Measurements from ENCODE around the gene USP10. TPM values are rescaled to one million over a fixed set of nuclear protein-coding genes. Genes with fewer than 3 reads are reported as not detected.

The USP10 gene
- total RNA-seq, 2 experiments from 2014 or later: 65.9 to 134 TPM

GRCh38 chr16:84765616-84766580 lies 66.1 kb downstream of the USP10 start:
- TF ChIP-seq EZH2phosphoT487 (IDR thresholded peaks at IDR 0.05; ENCODE audit: borderline replicate concordance, low read depth, low read length): no peak
- TF ChIP-seq, protein P1, sequence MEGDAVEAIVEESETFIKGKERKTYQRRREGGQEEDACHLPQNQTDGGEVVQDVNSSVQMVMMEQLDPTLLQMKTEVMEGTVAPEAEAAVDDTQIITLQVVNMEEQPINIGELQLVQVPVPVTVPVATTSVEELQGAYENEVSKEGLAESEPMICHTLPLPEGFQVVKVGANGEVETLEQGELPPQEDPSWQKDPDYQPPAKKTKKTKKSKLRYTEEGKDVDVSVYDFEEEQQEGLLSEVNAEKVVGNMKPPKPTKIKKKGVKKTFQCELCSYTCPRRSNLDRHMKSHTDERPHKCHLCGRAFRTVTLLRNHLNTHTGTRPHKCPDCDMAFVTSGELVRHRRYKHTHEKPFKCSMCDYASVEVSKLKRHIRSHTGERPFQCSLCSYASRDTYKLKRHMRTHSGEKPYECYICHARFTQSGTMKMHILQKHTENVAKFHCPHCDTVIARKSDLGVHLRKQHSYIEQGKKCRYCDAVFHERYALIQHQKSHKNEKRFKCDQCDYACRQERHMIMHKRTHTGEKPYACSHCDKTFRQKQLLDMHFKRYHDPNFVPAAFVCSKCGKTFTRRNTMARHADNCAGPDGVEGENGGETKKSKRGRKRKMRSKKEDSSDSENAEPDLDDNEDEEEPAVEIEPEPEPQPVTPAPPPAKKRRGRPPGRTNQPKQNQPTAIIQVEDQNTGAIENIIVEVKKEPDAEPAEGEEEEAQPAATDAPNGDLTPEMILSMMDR (conservative IDR thresholded peaks at IDR 0.05; ENCODE audit: low read length): no peak
- POLR2A ChIA-PET: no interaction called here
- Histone ChIP-seq H3K36me3 (ENCODE audit: insufficient read depth, low read length) (peaks cover 91% of the 10 kb centered on the region), H2AFZ (ENCODE audit: low read length) (no peak overlapping the region), H3K9me3 (ENCODE audit: low read length) (no peaks in the 10 kb centered on the region), H3K4me3 (ENCODE audit: low read depth, low read length, poor library complexity, severe bottlenecking) (no peak overlapping the region), H3K9me2 (ENCODE audit: insufficient read depth, low read length) (no peaks in the 10 kb centered on the region), H3K27ac (ENCODE audit: low read depth, low read length, poor library complexity, severe bottlenecking) (no peak overlapping the region), H3K4me2 (ENCODE audit: low read length) (no peak overlapping the region), H3K79me2 (ENCODE audit: insufficient read depth, low read depth, low read length) (no peaks in the 10 kb centered on the region), H3K4me1 (ENCODE audit: insufficient read depth, low read length, poor library complexity, severe bottlenecking) (no peaks in the 10 kb centered on the region), H4K20me1 (ENCODE audit: insufficient read depth, low read length) (no peaks in the 10 kb centered on the region)
- intact Hi-C loops (cut with micrococcal nuclease; ENCODE audit: unreplicated experiment): no loop called here
- CTCF ChIA-PET (ENCODE audit: unreplicated experiment): no interaction called here
- BruUV-seq (replicated peaks): no TSS peak
- no peak for DNase-seq (ENCODE audit: low spot score)

DNA sequence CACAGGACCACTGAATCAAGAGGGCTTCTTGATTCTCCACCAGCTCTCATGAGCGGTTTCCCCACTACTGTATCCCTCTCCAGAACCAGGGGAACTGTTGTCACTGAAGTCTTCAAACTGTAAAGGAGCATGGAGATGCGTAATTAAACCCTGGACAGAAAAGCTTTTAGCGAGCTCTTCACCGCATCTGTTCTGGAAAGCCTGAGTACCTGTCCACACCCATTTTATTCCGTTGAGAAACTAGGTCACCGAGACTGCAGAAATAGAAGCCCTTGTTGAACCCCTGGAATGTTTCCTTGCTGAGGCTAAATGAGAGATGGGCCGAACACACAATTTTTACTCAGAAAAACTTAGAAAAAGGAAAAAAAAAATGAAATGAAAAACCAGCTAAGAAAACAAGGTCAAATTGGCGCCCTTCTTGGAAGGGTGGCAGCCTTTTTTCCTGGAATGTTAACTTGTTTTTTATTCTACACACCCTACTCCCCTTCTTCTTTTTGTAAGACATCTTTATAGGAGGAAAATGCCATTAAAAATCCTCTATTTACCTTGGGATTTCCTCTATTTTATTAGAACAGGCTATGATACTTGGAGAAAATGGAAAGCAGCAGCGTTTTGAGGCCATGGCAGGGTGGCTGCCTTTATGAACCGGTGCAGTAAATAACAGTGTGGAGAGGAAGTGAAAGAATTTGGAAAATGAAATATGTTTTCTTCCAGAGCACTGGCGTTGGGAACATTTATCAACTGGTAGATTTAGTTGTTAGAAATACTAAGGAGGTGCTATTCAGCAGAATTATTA lies 67.4 kb downstream of the USP10 start:
- POLR2A ChIA-PET: interaction anchor here (0.5 to 0.9 kb wide), 4 partner anchors 9 to 215 kb away, joined by 3 to 4 read pairs (median 3); no protein-coding TSS in a partner anchor
- H3K4me1 ChIP-seq (ENCODE audit: insufficient read depth, low read length, poor library complexity, severe bottlenecking): no peaks in the 10 kb centered on the region

More for the DNA sequence above, 67.4 kb downstream of the USP10 start:
- intact Hi-C loops (cut with micrococcal nuclease; ENCODE audit: unreplicated experiment): no loop called here
- no peak overlapping the region for H2AFZ ChIP-seq (ENCODE audit: low read length)
- no peak overlapping the region for H3K4me3 ChIP-seq (ENCODE audit: low read depth, low read length, poor library complexity, severe bottlenecking)
- H4K20me1 ChIP-seq (ENCODE audit: insufficient read depth, low read length): no peaks in the 10 kb centered on the region
- H3K27ac ChIP-seq (ENCODE audit: low read depth, low read length, poor library complexity, severe bottlenecking): no peak overlapping the region
- no peak overlapping the region for H3K4me2 ChIP-seq (ENCODE audit: low read length)
- H3K9me2 ChIP-seq (ENCODE audit: insufficient read depth, low read length): no peaks in the 10 kb centered on the region
- no peaks in the 10 kb centered on the region for H3K9me3 ChIP-seq (ENCODE audit: low read length)
- H3K79me2 ChIP-seq (ENCODE audit: insufficient read depth, low read depth, low read length): no peaks in the 10 kb centered on the region
- TF ChIP-seq, protein P1 (conservative IDR thresholded peaks at IDR 0.05; ENCODE audit: low read length): no peak
- TF ChIP-seq EZH2phosphoT487 (IDR thresholded peaks at IDR 0.05; ENCODE audit: borderline replicate concordance, low read depth, low read length): no peak
- DNase-seq (ENCODE audit: low spot score): no peak
- BruUV-seq (replicated peaks): no TSS peak
- H3K36me3 ChIP-seq (ENCODE audit: insufficient read depth, low read length): peaks cover 91% of the 10 kb centered on the region
- CTCF ChIA-PET (ENCODE audit: unreplicated experiment): no interaction called here

Measured in OCI-LY7 (cell line).